Measurements from ENCODE around the gene VN1R4. TPM values are rescaled to one million over a fixed set of nuclear protein-coding genes. Genes with fewer than 3 reads are reported as not detected.
A peak's percentile ranks its signal among the peaks of the same experiment; 100 is the strongest.
"Not testable (repeated sequence)": the region's sequence is repeated elsewhere in the genome, so short reads cannot be mapped to it uniquely, and the experiment has no call there.

VN1R4 gene
- total and polyA plus RNA-seq, 2 of the 13 experiments (the other 11 are each of a cell fraction or from before 2014, with no cell fraction given) = not detected

DNA sequence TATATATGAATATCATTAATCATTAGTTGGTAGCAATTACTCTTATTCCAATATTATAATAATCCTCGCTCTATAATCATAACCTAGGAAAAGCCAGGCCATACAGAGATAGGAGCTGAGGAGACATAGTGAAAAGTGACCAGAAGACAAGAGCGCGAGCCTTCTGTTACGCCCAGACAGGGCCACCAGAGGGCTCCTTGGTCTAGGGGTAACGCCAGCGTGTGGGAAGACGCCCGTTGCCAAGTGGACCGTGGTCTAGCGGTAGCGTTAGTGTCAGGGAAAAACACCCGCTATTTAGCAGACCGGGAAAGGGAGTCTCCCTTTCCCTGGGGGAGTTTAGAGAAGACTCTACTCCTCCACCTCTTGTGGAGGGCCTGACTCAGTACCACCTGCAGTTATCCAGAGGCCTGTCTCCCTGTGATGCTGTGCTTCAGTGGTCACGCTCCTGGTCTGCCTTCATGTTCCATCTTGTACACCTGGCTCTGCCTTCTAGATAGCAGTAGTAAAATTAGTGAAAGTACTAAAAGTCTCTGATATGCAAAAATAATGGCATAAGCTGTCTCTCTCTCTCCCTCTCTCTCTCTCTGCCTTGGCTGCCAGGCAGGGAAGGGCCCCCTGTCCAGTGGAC lies 9.7 kb downstream of the VN1R4 start, which contains the start of gene VN1R2:
VN1R2 (plus strand) TSS at position 578 of the 628 bp plus-strand sequence. CDS start 84 bp downstream, outside the sequence.
- H3K4me1 ChIP-seq (ENCODE audit: insufficient read depth, low read length); H3K27ac ChIP-seq (ENCODE audit: extremely low read length, insufficient read depth, low read length); H3K79me2 ChIP-seq (ENCODE audit: insufficient read depth, low read length); BruUV-seq (replicated peaks); H3K27me3 ChIP-seq (ENCODE audit: control insufficient read depth in 1 of 2, insufficient read depth in 2 of 2, low read length in 2 of 2); CTCF ChIA-PET (ENCODE audit: low intra/inter-chr PET ratio, low total read pairs); in situ Hi-C loops (cut with HindIII; ENCODE audit: extremely low pct_ligation_motif_present, low pct_unique_long_range_greater_than_20kb); H4K20me1 ChIP-seq (ENCODE audit: insufficient read depth, low read length); H3K4me2 ChIP-seq (ENCODE audit: low read depth, low read length); H3K4me3 ChIP-seq (replicated peaks in 1 of 3; ENCODE audit: insufficient read depth in 1 of 3, low read depth in 2 of 3, low read length in 3 of 3); H3K9ac ChIP-seq (ENCODE audit: insufficient read depth, low read depth, low read length); H2AFZ ChIP-seq (ENCODE audit: low read length); H3K36me3 ChIP-seq (replicated peaks in 1 of 2; ENCODE audit: control insufficient read depth in 1 of 2, insufficient read depth in 2 of 2, low read length in 2 of 2); intact Hi-C loops (cut with micrococcal nuclease; ENCODE audit: unreplicated experiment); DNase-seq (ENCODE audit: low spot score); ATAC-seq; POLR2A ChIA-PET; FAIRE-seq: not testable (repeated sequence)
- peaks cover 59% of the 10 kb centered on the region for H3K9me3 ChIP-seq (ENCODE audit: low read length)
- WGBS (ENCODE audit: low lambda C conversion rate) = 52% methylated on average over 12 of the region's 14 CpGs
- TF ChIP-seq, protein P1, sequence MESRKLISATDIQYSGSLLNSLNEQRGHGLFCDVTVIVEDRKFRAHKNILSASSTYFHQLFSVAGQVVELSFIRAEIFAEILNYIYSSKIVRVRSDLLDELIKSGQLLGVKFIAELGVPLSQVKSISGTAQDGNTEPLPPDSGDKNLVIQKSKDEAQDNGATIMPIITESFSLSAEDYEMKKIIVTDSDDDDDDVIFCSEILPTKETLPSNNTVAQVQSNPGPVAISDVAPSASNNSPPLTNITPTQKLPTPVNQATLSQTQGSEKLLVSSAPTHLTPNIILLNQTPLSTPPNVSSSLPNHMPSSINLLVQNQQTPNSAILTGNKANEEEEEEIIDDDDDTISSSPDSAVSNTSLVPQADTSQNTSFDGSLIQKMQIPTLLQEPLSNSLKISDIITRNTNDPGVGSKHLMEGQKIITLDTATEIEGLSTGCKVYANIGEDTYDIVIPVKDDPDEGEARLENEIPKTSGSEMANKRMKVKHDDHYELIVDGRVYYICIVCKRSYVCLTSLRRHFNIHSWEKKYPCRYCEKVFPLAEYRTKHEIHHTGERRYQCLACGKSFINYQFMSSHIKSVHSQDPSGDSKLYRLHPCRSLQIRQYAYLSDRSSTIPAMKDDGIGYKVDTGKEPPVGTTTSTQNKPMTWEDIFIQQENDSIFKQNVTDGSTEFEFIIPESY (CRISPR knock-in tag; IDR thresholded peaks at IDR 0.05) = peak; percentile 43; the same call in 1 of the 2 replicates

DNA sequence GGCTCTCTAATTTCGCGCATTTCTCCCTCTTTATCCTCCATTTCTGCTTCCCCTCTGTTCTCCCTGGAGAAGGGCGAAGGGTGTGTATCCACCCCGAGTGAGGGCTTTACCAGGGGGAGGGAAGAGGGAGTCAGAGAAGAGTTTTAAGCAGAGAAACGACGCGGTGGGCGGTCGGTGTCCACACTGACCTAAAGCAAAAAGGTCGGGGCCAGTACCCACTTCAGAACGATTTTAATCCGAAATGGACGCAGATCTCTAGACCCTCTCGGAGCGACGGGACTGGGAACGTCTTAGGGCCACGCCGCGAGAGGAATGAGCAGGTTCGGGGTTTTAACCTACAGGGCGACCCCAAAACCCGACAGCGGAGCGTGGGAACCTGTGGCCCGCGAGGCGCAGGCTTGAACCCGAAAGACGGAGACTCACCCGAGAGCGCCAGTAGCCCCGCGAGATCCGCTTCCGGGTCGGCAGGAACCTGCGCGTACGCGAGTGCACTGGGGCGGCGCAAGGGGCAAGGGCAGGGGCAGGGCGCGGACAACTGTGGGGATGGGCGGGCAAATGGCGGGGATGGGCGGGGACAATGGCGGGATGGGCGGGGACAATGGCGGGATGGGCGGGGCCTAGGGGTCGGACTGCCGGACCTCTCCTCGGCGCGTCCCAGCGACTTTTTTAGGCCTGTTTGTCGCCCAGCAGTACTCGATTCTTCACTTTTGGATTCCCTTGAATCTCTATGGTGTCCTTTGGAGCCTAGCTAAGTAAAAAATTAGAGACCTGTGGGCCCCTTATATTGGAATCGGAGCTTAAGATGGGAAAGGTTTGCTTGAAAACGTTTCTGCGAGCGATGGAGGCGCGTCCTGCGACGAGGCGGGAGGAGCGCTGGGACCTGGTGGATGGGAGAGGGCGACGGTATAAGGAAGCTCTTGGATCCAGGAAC lies 12.8 kb downstream of the VN1R4 start, which contains the start of gene ZNF677:
ZNF677 (minus strand) TSS at position 463 of the 931 bp plus-strand sequence. CDS start 3,323 bp downstream, outside the sequence.
- POLR2A ChIA-PET = no interaction called here
- peaks cover 64% of the 10 kb centered on the region for H3K9me3 ChIP-seq (ENCODE audit: low read length)
- H3K27me3 ChIP-seq (ENCODE audit: control insufficient read depth in 1 of 2, insufficient read depth in 2 of 2, low read length in 2 of 2) = no peaks in the 10 kb centered on the region
- FAIRE-seq (no peak), DNase-seq (ENCODE audit: low spot score) (no peak), ATAC-seq (no peak)
- H3K36me3 ChIP-seq (replicated peaks in 1 of 2; ENCODE audit: control insufficient read depth in 1 of 2, insufficient read depth in 2 of 2, low read length in 2 of 2) = no peaks in the 10 kb centered on the region
- 70% methylated on average over 66 of the region's 72 CpGs for WGBS (ENCODE audit: low lambda C conversion rate)
- CTCF ChIA-PET (ENCODE audit: low intra/inter-chr PET ratio, low total read pairs) = no interaction called here
- BruUV-seq (replicated peaks) = no TSS peak
- TF ChIP-seq FOXA3 (CRISPR knock-in tag; IDR thresholded peaks at IDR 0.05) = no peak
- TF ChIP-seq, protein P2, sequence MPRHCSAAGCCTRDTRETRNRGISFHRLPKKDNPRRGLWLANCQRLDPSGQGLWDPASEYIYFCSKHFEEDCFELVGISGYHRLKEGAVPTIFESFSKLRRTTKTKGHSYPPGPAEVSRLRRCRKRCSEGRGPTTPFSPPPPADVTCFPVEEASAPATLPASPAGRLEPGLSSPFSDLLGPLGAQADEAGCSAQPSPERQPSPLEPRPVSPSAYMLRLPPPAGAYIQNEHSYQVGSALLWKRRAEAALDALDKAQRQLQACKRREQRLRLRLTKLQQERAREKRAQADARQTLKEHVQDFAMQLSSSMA (CRISPR knock-in tag; IDR thresholded peaks at IDR 0.05) = no peak
- H3K27ac ChIP-seq (ENCODE audit: extremely low read length, insufficient read depth, low read length) = no peak within 1 kb of the TSS
- no peak within 1 kb of the TSS for H3K9ac ChIP-seq (ENCODE audit: insufficient read depth, low read depth, low read length)
- no peaks in the 10 kb centered on the region for H4K20me1 ChIP-seq (ENCODE audit: insufficient read depth, low read length)
- H3K4me3 ChIP-seq (replicated peaks in 1 of 3; ENCODE audit: insufficient read depth in 1 of 3, low read depth in 2 of 3, low read length in 3 of 3) = no peak within 1 kb of the TSS
- no peaks in the 10 kb centered on the region for H3K79me2 ChIP-seq (ENCODE audit: insufficient read depth, low read length)
- H3K4me2 ChIP-seq (ENCODE audit: low read depth, low read length) = no peak within 1 kb of the TSS
- no peak within 1 kb of the TSS for H2AFZ ChIP-seq (ENCODE audit: low read length)
- in situ Hi-C loops (cut with HindIII; ENCODE audit: extremely low pct_ligation_motif_present, low pct_unique_long_range_greater_than_20kb) = no loop called here
- no peaks in the 10 kb centered on the region for H3K4me1 ChIP-seq (ENCODE audit: insufficient read depth, low read length)
- intact Hi-C loops (cut with micrococcal nuclease; ENCODE audit: unreplicated experiment) = no loop called here

Measured in HepG2 (cell line).